Stimulated activated CD8-positive, alpha-beta memory T cell treated with anti-CD3 and anti-CD28 coated beads, Interleukin-4, amount 100 ng/mL, for 1 hour (primary cell): ENCODE data around the gene TSPAN18.
A peak's percentile ranks its signal among the peaks of the same experiment; 100 is the strongest.

Experiments used
- DNase-seq, 2 donors: peaks; one replicate each; pipeline ENCODE4 v3.0.0-alpha.2; 2020; ENCODE audit warnings: low read depth in 2 of 2, low spot score in 1 of 2

TSPAN18 gene

DNA sequence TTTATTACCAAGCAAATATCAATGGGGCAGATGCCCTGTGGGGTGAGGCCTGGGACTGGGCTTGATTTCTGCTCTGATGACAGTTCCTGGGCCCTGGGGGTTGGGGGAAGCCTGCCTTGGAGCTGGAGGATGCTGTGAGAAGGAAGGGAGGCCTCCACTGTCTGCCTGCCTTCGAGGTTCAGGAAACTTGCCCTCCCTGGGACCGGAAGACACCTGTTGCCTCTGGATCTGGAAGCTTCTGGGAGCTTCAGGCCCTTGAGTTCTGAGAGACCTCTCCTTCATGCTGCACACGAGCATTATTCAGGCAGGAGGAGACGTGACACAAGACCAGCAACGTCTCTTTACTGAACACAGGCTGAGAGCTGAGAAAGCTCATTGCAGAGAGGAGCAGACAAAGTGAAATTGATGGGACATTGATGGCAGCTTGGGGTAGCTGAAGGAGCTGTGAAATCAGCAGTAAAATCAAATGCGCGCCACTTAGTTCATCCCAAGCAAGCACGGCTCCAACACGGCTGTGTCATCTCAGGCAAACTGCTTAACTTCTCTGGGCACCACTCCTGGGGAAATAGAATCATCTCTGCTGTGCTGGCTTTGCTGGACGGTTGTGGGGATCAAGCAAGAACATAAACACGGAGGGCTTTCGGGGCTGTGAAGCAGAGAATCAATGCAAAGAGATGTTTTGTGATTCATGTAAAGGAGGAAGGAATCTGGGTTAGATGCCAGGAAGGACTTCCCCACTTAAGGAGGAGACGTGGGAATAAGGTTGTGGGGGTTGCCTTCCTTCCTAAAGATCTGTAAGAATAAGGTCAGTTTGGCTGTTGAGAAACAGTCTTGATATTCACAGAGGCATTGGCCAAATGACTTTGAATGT, 159.4 kb downstream of the TSPAN18 start:
- DNase-seq, result no peak

- DNase-seq, result no peak
These were observed 160.0 kb downstream of the TSPAN18 start for GRCh38 chr11:44886790-44887140.

GRCh38 chr11:44887636-44888035, 160.9 kb downstream of the TSPAN18 start:
- no peak for DNase-seq

DNA sequence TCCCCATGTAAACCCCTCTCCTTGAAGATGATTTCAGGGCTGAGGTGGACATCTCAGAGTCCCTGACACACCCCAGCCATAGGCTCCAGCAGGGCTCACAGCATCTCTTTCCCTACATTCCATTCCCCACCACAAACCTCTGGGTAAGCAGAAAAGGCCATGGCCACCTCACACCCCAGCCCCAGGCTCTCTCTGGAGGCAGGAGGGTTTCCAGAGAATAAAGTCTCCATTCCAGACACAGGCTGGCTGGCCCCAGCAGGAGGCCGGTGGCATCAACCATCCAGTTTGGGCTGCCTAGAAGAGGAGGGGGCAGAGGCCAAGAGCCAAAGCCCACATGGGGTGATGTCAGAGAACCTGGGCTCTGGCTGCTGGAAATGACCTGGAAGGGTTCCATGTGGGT, 162.5 kb downstream of the TSPAN18 start:
- DNase-seq, result no peak

DNA sequence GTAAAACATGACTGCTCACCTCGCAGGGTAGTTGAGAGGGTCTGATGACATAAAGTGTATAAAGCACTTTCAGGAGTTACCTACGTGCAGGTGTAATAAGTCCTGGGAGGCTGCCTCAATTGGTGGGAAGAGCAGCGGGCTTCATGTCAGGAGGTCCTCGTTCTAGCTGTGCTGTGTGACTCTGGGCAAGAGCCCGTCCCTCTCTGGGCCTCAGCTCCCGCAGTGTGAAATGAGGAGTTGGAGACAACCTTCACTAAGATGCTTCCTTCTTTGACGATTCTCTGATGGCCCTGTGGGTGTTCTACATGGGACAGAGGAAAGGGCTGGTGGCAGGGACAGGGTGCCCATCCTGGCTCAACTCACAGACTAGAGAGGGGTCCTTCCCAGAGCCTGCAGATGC, 166.1 kb downstream of the TSPAN18 start:
- no peak for DNase-seq

DNA sequence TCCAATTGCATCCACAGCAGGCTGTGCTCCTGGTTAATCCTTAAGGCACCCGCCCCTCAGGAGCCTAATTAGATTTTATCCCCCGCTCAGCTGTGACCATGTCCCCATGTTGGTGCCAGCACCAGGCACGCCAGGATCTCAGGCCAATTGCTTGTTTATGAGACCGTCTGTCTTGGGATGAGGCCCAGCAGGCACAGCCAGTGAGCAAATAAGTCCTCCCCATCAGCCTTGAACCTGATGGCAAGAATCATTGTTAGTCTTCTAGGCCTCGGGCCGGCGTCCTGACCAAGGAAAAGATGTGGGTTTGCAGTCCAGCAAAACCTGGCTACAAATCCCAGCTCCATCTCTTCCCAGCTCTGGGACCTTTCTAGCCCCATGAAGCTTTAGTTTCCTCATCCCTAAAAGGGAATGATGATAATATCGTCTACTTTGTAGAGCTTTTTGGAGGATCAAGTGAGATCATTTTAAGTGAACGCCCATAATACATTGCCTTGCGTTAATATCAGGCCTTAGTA, 166.6 kb downstream of the TSPAN18 start:
- DNase-seq, result no peak

- DNase-seq, result peak; percentile 6 to 41
These were observed 167.3 kb downstream of the TSPAN18 start for GRCh38 chr11:44893846-44894617.

- DNase-seq, result no peak
These were observed 173.2 kb downstream of the TSPAN18 start for GRCh38 chr11:44899959-44900358.

- DNase-seq, result no peak
These were observed 174.4 kb downstream of the TSPAN18 start for GRCh38 chr11:44901120-44901633.

- no peak for DNase-seq
These were observed 175.0 kb downstream of the TSPAN18 start for GRCh38 chr11:44901786-44902185.

GRCh38 chr11:44903035-44903434, 176.3 kb downstream of the TSPAN18 start:
- no peak for DNase-seq

- no peak for DNase-seq
These were observed 176.8 kb downstream of the TSPAN18 start for GRCh38 chr11:44903518-44903917.

GRCh38 chr11:44904261-44905020, 177.7 kb downstream of the TSPAN18 start:
- DNase-seq, result no peak

- no peak for DNase-seq
These were observed 178.5 kb downstream of the TSPAN18 start for GRCh38 chr11:44905131-44905866.

- DNase-seq, result no peak
These were observed 179.9 kb downstream of the TSPAN18 start for GRCh38 chr11:44906649-44907048.

DNA sequence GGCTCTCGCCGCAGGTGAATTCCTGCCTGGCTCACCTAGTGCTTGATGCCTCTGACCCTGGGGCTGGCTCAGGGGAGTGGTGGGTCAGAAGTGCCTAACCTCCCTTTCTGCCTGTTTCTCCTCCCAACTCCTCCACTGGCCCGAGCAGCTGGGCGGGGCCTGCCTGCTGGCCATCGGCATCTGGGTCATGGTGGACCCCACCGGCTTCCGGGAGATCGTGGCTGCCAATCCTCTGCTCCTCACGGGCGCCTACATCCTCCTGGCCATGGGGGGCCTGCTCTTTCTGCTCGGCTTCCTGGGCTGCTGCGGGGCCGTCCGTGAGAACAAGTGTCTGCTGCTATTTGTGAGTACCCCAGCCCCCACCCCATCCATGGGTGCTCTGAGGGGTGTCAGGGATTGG, 182.8 kb downstream of the TSPAN18 start:
- DNase-seq, result no peak

DNA sequence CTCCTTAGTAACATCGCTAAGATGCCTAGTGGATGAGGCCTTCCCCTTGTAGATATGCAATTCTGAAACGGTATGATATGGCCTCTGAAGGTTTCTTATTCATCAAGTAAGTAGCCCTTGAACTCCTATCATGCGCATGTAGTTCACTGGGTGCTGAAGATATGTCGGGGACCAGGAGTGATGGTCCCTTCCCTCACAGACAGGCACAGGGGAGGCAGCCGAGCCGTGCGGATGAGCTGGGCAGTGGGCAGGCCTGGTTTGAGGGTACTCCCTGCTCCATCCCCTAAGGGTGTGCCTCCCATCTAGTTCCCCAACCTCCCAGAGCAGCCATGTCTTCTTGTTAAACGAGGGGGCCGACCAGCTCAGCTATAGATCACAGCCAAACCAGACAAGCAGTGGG, 183.8 kb downstream of the TSPAN18 start:
- DNase-seq, result no peak

GRCh38 chr11:44911029-44911814, 184.5 kb downstream of the TSPAN18 start:
- peak; percentile 72 to 90 for DNase-seq

DNA sequence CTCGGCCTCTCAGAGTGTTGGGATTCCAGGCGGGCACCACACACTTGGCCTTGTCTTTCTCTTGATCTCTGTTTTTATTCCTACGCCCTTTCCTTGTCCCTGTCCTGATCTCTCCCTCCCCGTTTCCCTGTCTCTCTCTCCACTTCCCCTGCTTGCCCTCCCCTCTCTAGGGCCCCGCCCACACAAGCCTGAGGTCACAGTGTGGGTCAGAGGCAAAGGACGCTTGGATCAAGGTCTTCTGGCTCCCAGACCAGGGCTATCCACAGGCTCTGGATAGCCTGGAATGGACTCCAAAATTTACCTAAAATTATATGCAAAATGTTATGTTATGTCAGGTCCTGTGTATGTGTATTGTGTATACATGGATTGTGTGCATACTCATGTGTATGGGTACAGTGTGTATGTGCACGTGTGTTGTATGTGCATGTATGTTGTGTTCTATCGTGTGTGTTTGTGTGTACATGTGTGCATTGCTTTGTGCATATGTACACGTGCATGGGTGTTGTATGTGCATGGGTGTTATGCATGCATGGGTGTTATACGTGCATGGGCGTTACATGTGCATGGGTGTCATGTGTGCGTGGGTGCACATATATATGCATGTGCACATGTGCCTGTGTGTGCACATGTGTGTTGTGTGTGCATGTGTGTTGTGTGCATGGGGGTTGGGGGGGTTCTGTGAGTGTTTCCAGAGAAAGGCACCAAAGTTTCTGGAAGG, 185.7 kb downstream of the TSPAN18 start:
- no peak for DNase-seq
